Mammary epithelial cell (primary cell): Measurements from ENCODE around the gene CILP.
"Not testable (repeated sequence)": the region's sequence is repeated elsewhere in the genome, so short reads cannot be mapped to it uniquely, and the experiment has no call there.

Experiments
- EZH2 ChIP-seq: IDR thresholded peaks from 2 replicates; pipeline ENCODE4 v1.6.1; 2012; ENCODE audit warnings: low read length, inconsistent platforms, borderline replicate concordance
- TF ChIP-seq, protein P1 (sequence below), 2 donors: IDR thresholded peaks in 1 of 2; conservative IDR thresholded peaks in 1 of 2; 2 replicates each; pipeline ENCODE4 v1.5.1; 2011 to 2012; ENCODE audit warnings: inconsistent platforms in 2 of 2, low read length in 2 of 2, mild to moderate bottlenecking in 2 of 2, control low read depth in 1 of 2, low read depth in 1 of 2; ENCODE audit not compliant: insufficient read depth in 1 of 2; ENCODE audit errors: extremely low read depth in 1 of 2

DNA sequence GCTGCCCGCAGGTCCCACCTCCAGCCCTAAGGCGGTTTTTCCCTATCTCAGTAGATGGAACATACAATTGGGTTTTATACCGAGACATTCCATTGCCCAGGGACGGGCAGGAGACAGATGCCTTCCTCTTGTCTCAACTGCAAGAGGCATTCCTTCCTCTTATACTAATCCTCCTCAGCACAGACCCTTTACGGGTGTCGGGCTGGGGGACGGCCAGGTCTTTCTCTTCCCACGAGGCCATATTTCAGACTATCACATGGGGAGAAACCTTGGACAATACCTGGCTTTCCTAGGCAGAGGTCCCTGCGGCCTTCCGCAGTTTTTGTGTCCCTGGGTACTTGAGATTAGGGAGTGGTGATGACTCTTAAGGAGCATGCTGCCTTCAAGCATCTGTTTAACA, 15.6 kb upstream of the CILP start:
- not testable (repeated sequence) for TF ChIP-seq EZH2
- TF ChIP-seq, protein P1, sequence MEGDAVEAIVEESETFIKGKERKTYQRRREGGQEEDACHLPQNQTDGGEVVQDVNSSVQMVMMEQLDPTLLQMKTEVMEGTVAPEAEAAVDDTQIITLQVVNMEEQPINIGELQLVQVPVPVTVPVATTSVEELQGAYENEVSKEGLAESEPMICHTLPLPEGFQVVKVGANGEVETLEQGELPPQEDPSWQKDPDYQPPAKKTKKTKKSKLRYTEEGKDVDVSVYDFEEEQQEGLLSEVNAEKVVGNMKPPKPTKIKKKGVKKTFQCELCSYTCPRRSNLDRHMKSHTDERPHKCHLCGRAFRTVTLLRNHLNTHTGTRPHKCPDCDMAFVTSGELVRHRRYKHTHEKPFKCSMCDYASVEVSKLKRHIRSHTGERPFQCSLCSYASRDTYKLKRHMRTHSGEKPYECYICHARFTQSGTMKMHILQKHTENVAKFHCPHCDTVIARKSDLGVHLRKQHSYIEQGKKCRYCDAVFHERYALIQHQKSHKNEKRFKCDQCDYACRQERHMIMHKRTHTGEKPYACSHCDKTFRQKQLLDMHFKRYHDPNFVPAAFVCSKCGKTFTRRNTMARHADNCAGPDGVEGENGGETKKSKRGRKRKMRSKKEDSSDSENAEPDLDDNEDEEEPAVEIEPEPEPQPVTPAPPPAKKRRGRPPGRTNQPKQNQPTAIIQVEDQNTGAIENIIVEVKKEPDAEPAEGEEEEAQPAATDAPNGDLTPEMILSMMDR (conservative IDR thresholded peaks at IDR 0.05 in 1 of 2, IDR thresholded peaks at IDR 0.05 in 1 of 2; ENCODE audit: extremely low read depth in 1 of 2, insufficient read depth in 1 of 2, low read depth in 1 of 2, low read length in 2 of 2), result not testable (repeated sequence)
